Measurements from ENCODE around the gene OGFOD2.
"Not testable (repeated sequence)": the region's sequence is repeated elsewhere in the genome, so short reads cannot be mapped to it uniquely, and the experiment has no call there.

Gene OGFOD2

GRCh38 chr12:123005081-123005626, 30.1 kb downstream of the OGFOD2 start:
- no peak for DNase-seq

- no peak for DNase-seq
Measured at GRCh38 chr12:123006977-123007376, 31.9 kb downstream of the OGFOD2 start.

GRCh38 chr12:123010110-123010509, 35.1 kb downstream of the OGFOD2 start:
- no peak for DNase-seq

- no peak for DNase-seq
Measured at GRCh38 chr12:123010681-123011080, 35.6 kb downstream of the OGFOD2 start.

GRCh38 chr12:123011701-123012100, 36.7 kb downstream of the OGFOD2 start:
- no peak for DNase-seq

- DNase-seq, result no peak
Measured at GRCh38 chr12:123013185-123014095, 38.4 kb downstream of the OGFOD2 start.

- DNase-seq, result not testable (repeated sequence)
Measured at GRCh38 chr12:123014473-123014872, 39.4 kb downstream of the OGFOD2 start.

- no peak for DNase-seq
Measured at GRCh38 chr12:123017753-123018152, 42.7 kb downstream of the OGFOD2 start.

- DNase-seq, result no peak
Measured at GRCh38 chr12:123019841-123020138, 44.7 kb downstream of the OGFOD2 start.

- no peak for DNase-seq
Measured at GRCh38 chr12:123021688-123022604, 46.9 kb downstream of the OGFOD2 start.

GRCh38 chr12:123022846-123023245, 47.8 kb downstream of the OGFOD2 start:
- DNase-seq, result no peak

- DNase-seq, result peak; percentile 23
Measured at GRCh38 chr12:123024819-123025391, 49.9 kb downstream of the OGFOD2 start.

- no peak for DNase-seq
Measured at GRCh38 chr12:123026094-123026853, 51.2 kb downstream of the OGFOD2 start.

GRCh38 chr12:123027726-123028445, 52.8 kb downstream of the OGFOD2 start:
- DNase-seq, result no peak

GRCh38 chr12:123028475-123028874, 53.4 kb downstream of the OGFOD2 start:
- no peak for DNase-seq

GRCh38 chr12:123029550-123029949, 54.5 kb downstream of the OGFOD2 start:
- DNase-seq, result no peak

Data from stimulated activated CD4-positive, alpha-beta T cell treated with anti-CD3 and anti-CD28 coated beads, Interleukin-15, amount 100 ng/mL, for 24 hours (primary cell).